B cell (primary cell): ENCODE data around the gene FAM120B. TPM values are rescaled to one million over a fixed set of nuclear protein-coding genes. Genes with fewer than 3 reads are reported as not detected.

Source experiments
- ATAC-seq: fragments of 200-7000 bp; cut with Tn5 transposase; one replicate; pipeline ENCODE4 v1.10.0; 2021; ENCODE audit warnings: low read depth, mild to moderate bottlenecking, moderate number of reproducible peaks, moderate library complexity
- CTCF ChIA-PET: fragments of 350-600 bp; sonication (Branson Sonifier 250); formaldehyde crosslinking; loops from one replicate; lab custom pipeline; 2021; ENCODE audit warnings: antibody characterized with exemption, inconsistent platforms; lab: Charles Lee
- POLR2A ChIA-PET: fragments of 350-600 bp; sonication (Branson Sonifier 250); formaldehyde crosslinking; loops from one replicate; lab custom pipeline; 2021; ENCODE audit warnings: antibody characterized with exemption; lab: Charles Lee
- DNase-seq: peaks from one replicate; pipeline ENCODE4 v3.0.0; 2013
- H2AFZ ChIP-seq: 2 replicates; pipeline ENCODE4 v1.6.1; 2012; ENCODE audit warnings: mild to moderate bottlenecking, low read depth, low read length; ENCODE audit not compliant: insufficient read depth, poor library complexity, severe bottlenecking
- H3K27ac ChIP-seq, 2 donors: 1 replicate in 1 of 2; 2 replicates in 1 of 2; pipeline ENCODE4 v1.5.1; 2012 to 2013; ENCODE audit warnings: low read length in 2 of 2, mild to moderate bottlenecking in 2 of 2, moderate library complexity in 1 of 2
- H3K27me3 ChIP-seq, 4 experiments: fragments of 200-600 bp in 1 of 4; sonication (generic) in 1 of 4; replicated peaks in 1 of 4; 1 replicate in 2 of 4; 2 replicates in 2 of 4; pipeline versions ENCODE4 v1.6.1 to v1.7.0; 2013 to 2016; ENCODE audit warnings: low read length in 3 of 4, mild to moderate bottlenecking in 2 of 4, mixed read lengths in 1 of 4, moderate library complexity in 1 of 4; ENCODE audit not compliant: insufficient read depth in 4 of 4, control insufficient read depth in 3 of 4; ENCODE audit errors: control extremely low read depth in 1 of 4
- H3K36me3 ChIP-seq, 2 experiments: replicated peaks in 1 of 2; 1 replicate in 1 of 2; 2 replicates in 1 of 2; pipeline versions ENCODE4 v1.6.1 to v1.7.1; 2013; ENCODE audit warnings: low read length in 1 of 2; ENCODE audit not compliant: insufficient read depth in 2 of 2, control insufficient read depth in 1 of 2; ENCODE audit errors: control extremely low read depth in 1 of 2, extremely low read depth in 1 of 2
- H3K4me1 ChIP-seq, 2 donors: fragments of 200-600 bp in 1 of 2; sonication (generic) in 1 of 2; 1 replicate in 1 of 2; 2 replicates in 1 of 2; pipeline versions ENCODE4 v1.5.1 to v1.6.1; 2013 to 2017; ENCODE audit warnings: low read length in 2 of 2; ENCODE audit not compliant: control insufficient read depth in 2 of 2, insufficient read depth in 2 of 2
- H3K4me2 ChIP-seq: replicated peaks from 2 replicates; pipeline ENCODE3; 2012; ENCODE audit warnings: mild to moderate bottlenecking, low read depth, low read length; ENCODE audit not compliant: poor library complexity, severe bottlenecking
- H3K4me3 ChIP-seq, 5 experiments: fragments of 200-600 bp in 1 of 5; sonication (generic) in 1 of 5; 1 replicate in 3 of 5; 2 replicates in 2 of 5; pipeline versions ENCODE4 v1.5.1 to v1.7.0; 2011 to 2016; ENCODE audit warnings: low read length in 4 of 5, mild to moderate bottlenecking in 4 of 5, low read depth in 2 of 5, control low read depth in 1 of 5, moderate library complexity in 1 of 5; ENCODE audit not compliant: insufficient read depth in 1 of 5; ENCODE audit errors: control extremely low read depth in 1 of 5, extremely low read depth in 1 of 5
- H3K79me2 ChIP-seq: fragments of 200-600 bp; sonication (generic); one replicate; pipeline ENCODE4 v1.6.0; 2016; ENCODE audit warnings: low read length; ENCODE audit not compliant: control insufficient read depth, insufficient read depth
- H3K9ac ChIP-seq: fragments of 200-600 bp; sonication (generic); 2 replicates; pipeline ENCODE4 v1.6.1; 2017; ENCODE audit warnings: mild to moderate bottlenecking, low read length, moderate library complexity
- H3K9me3 ChIP-seq, 3 donors: one replicate each; pipeline versions ENCODE4 v1.6.1 to v1.7.1; 2013; ENCODE audit warnings: low read length in 2 of 3; ENCODE audit not compliant: control insufficient read depth in 2 of 3, insufficient read depth in 1 of 3; ENCODE audit errors: control extremely low read depth in 1 of 3
- H4K20me1 ChIP-seq: 2 replicates; pipeline ENCODE4 v1.6.0; 2012; ENCODE audit warnings: mild to moderate bottlenecking, low read length; ENCODE audit not compliant: insufficient read depth, control insufficient read depth, poor library complexity, severe bottlenecking
- H3K27ac Mint-ChIP-seq: one replicate; pipeline ENCODE4 v1.8.0; 2021; ENCODE audit warnings: mixed read lengths
- H3K27me3 Mint-ChIP-seq: one replicate; pipeline ENCODE4 v1.8.0; 2021; ENCODE audit warnings: mixed read lengths
- H3K4me1 Mint-ChIP-seq: one replicate; pipeline ENCODE4 v1.8.0; 2021; ENCODE audit warnings: mixed read lengths
- H3K4me3 Mint-ChIP-seq: one replicate; pipeline ENCODE4 v1.8.0; 2021; ENCODE audit warnings: mixed read lengths
- H3K9me3 Mint-ChIP-seq: one replicate; pipeline ENCODE4 v1.8.0; 2022; ENCODE audit warnings: mixed read lengths; ENCODE audit not compliant: insufficient read depth
- EZH2 ChIP-seq: IDR thresholded peaks from 2 replicates; pipeline ENCODE4 v1.6.1; 2012; ENCODE audit warnings: borderline replicate concordance, low read depth, mild to moderate bottlenecking, moderate library complexity, low read length; ENCODE audit not compliant: insufficient read depth, poor library complexity, severe bottlenecking
- whole genome bisulfite sequencing: methylation state at CpG from one replicate; pipeline ENCODE4 v1.1.5; 2013; ENCODE audit warnings: missing lambda C conversion rate; ENCODE audit not compliant: insufficient coverage; 5-methylcytosine and 5-hydroxymethylcytosine counted together
- intact Hi-C: fragments of 100-400 bp; cut with micrococcal nuclease; formaldehyde crosslinking; loops from one replicate; pipeline ENCODE4 v1.10.0; 2022
- polyA plus RNA-seq: library from polyadenylated mRNA; depleted of rRNA; stranded (reverse); fragments of >200 nt; gene quantifications from 2 replicates; pipeline ENCODE4 v1.2.3, GENCODE V29; 2012
- total RNA-seq, 2 donors: library from RNA; stranded (reverse); fragments of 120-200 nt in 1 of 2; gene quantifications; 1 replicate in 1 of 2; 2 replicates in 1 of 2; pipeline versions ENCODE4 v1.2.3 to v1.2.4, GENCODE V29; 2013 to 2022
- TF ChIP-seq, protein P1 (sequence below): fragments of 200-600 bp; IDR thresholded peaks from one replicate; pipeline ENCODE4 v1.8.0; 2022; ENCODE audit warnings: antibody characterized with exemption, mild to moderate bottlenecking

Gene FAM120B
- total and polyA plus RNA-seq, 2 donors (not counting 1 experiment from before 2014, with no cell fraction given), result 12.5 to 51.7 TPM

DNA sequence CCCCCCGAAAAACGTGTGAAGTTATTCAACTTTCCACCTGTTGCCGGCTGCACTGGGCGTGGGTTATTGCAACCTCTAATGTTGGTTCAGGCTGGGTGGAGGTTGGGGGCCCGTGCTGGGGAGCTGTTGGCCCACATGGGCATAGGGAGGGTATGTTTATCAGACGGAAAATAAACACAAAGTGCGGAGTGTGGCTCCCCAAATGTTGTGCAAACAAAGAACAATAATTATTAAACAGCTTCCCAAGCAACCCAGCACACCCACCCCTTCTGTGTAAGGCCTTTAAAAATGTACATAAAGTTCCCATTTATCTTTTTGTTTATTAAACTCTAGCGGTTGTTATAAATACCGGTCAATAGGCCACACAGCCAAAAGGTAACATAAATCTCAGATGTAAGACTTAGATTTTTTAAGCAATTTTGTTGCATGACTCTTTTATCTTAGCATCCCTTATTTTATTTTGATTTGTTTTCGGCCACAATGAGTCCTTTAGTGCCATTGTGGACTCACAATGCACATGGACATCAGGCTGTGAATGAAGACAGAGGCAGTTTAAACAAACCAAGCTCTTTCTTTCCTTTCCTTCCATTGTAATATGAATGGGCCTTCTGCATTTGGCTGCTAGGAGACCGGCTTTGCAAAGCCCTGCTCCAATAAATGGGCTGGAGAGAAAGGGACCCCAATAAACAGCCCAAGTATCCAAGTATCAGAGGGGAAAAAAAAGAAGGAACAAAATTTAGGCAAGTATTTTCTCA, 8.8 kb upstream of the FAM120B start:
- Mint-ChIP-seq H3K4me1 (peaks cover 30% of the 10 kb centered on the region), H3K4me3 (peak overlapping the region; percentile 44), H3K9me3 (peaks cover 2% of the 10 kb centered on the region), H3K27ac (no peak overlapping the region), H3K27me3 (peaks cover 78% of the 10 kb centered on the region)
- 67% methylated on average over 1 of the region's 11 CpGs for WGBS
- Histone ChIP-seq H3K79me2 (no peaks in the 10 kb centered on the region), H3K36me3 (no peaks in the 10 kb centered on the region), H3K27ac (no peak overlapping the region), H2AFZ (no peak overlapping the region), H3K4me1 (peaks cover 36 to 53% of the 10 kb centered on the region in 2 donors), H3K4me3 (no peak overlapping the region), H3K27me3 (peaks cover 0 to 88% (median 55%) of the 10 kb centered on the region in 4 experiments), H3K4me2 (no peak overlapping the region), H3K9ac (no peak overlapping the region), H3K9me3 (peaks cover 0 to 15% (median 4%) of the 10 kb centered on the region in 3 donors), H4K20me1 (peaks cover 11% of the 10 kb centered on the region)
- intact Hi-C loops, result loop anchor here (10.0 kb wide), 1 partner anchor 573 kb away; the partner anchor contains the start of gene PHF10
- ChIA-PET POLR2A (no interaction called here), CTCF (no interaction called here)
- ATAC-seq (no peak), DNase-seq (no peak)
- TF ChIP-seq, protein P1, sequence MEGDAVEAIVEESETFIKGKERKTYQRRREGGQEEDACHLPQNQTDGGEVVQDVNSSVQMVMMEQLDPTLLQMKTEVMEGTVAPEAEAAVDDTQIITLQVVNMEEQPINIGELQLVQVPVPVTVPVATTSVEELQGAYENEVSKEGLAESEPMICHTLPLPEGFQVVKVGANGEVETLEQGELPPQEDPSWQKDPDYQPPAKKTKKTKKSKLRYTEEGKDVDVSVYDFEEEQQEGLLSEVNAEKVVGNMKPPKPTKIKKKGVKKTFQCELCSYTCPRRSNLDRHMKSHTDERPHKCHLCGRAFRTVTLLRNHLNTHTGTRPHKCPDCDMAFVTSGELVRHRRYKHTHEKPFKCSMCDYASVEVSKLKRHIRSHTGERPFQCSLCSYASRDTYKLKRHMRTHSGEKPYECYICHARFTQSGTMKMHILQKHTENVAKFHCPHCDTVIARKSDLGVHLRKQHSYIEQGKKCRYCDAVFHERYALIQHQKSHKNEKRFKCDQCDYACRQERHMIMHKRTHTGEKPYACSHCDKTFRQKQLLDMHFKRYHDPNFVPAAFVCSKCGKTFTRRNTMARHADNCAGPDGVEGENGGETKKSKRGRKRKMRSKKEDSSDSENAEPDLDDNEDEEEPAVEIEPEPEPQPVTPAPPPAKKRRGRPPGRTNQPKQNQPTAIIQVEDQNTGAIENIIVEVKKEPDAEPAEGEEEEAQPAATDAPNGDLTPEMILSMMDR, result no peak
- TF ChIP-seq EZH2, result no peak

DNA sequence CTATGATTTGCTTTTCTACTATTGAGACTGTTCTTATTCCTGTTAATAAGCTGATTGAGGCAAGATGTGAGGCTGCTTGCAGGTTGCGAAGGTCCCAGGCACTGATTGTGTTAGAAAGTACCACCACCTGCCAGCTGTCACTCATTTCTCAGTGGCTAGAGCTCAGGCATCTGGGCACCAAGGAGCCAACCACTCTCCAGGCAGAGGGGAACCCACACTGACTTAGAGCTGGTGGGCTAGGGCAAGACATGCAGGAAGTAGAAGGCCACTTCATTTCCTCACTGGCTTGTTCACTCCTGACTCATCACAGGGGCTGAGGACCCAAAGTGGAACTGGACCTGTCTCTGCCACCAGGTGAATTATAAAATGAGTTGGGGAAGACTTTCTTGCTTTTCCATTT, 7.9 kb upstream of the FAM120B start:
- Histone ChIP-seq H3K9ac (no peak overlapping the region), H3K27ac (no peak overlapping the region), H3K4me3 (no peak overlapping the region), H3K4me2 (no peak overlapping the region), H4K20me1 (peaks cover 11% of the 10 kb centered on the region), H3K4me1 (peaks cover 26 to 44% of the 10 kb centered on the region in 2 donors), H3K36me3 (no peaks in the 10 kb centered on the region), H3K9me3 (peaks cover 0 to 15% (median 4%) of the 10 kb centered on the region in 3 donors), H2AFZ (no peak overlapping the region), H3K27me3 (peaks cover 0 to 79% (median 51%) of the 10 kb centered on the region in 4 experiments), H3K79me2 (no peaks in the 10 kb centered on the region)
- ChIA-PET CTCF (no interaction called here), POLR2A (no interaction called here)
- DNase-seq (no peak), ATAC-seq (no peak)
- intact Hi-C loops, result loop anchor here (10.0 kb wide), 1 partner anchor 574 kb away; the partner anchor contains the start of gene PHF10
- H3K4me1 Mint-ChIP-seq, result peaks cover 21% of the 10 kb centered on the region
- no peak overlapping the region for H3K4me3 Mint-ChIP-seq
- no peak overlapping the region for H3K27ac Mint-ChIP-seq
- peaks cover 77% of the 10 kb centered on the region for H3K27me3 Mint-ChIP-seq
- peaks cover 2% of the 10 kb centered on the region for H3K9me3 Mint-ChIP-seq
- 100% methylated on average over 1 of the region's 1 CpG for WGBS
- TF ChIP-seq, protein P1, result no peak
